ENCODE data around the gene TRIM26. TPM values are rescaled to one million over a fixed set of nuclear protein-coding genes. Genes with fewer than 3 reads are reported as not detected.

Gene TRIM26
- total and polyA plus RNA-seq, 2 of the 8 experiments (the other 6 are each of a cell fraction or from before 2014, with no cell fraction given), result 21.5 to 32.3 TPM

DNA sequence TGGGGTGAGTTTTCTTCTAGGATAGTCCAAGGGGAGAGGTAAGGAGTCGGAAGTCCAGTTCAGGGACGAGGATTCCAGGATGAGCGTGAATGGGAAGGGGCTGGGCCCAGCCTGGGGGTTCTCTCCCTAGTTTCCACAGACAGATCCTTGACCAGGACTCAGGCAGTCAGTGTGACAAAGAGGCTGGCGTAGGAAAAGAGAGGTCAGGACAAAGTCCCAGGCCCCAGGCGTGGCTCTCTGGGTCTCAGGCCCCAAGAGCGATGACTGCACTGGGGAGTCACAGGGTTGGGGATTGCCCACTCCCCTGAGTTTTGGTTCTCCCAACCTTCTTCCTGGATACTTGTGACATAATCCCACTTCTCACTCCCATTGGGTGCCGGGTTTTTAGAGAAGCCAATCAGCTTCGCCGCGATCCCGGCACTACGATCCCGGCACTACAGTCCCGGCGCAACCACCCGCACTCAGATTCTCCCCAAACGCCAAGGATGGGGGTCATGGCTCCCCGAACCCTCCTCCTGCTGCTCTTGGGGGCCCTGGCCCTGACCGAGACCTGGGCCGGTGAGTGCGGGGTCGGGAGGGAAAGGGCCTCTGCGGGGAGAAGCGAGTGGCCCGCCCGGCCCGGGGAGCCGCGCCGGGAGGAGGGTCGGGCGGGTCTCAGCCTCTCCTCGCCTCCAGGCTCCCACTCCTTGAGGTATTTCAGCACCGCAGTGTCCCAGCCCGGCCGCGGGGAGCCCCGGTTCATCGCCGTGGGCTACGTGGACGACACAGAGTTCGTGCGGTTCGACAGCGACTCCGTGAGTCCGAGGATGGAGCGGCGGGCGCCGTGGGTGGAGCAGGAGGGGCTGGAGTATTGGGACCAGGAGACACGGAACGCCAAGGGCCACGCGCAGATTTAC lies 46.2 kb upstream of the TRIM26 start (continued):
- TF ChIP-seq TAF7 (optimal IDR thresholded peaks at IDR 0.05; ENCODE audit: borderline replicate concordance, low read depth, low read length) (peak; percentile 34), NRF1 (IDR thresholded peaks at IDR 0.05; ENCODE audit: low read depth, low read length) (no peak), BRCA1 (IDR thresholded peaks at IDR 0.05; ENCODE audit: low read depth, low read length) (no peak), KDM4A (IDR thresholded peaks at IDR 0.05; ENCODE audit: low read depth, low read length, severe bottlenecking) (peak; percentile 96), BACH1 (IDR thresholded peaks at IDR 0.05; ENCODE audit: low read length) (peak; percentile 15; the same call in 1 of the 2 replicates), ASH2L (IDR thresholded peaks at IDR 0.05; ENCODE audit: low read length) (peak; percentile 64), RXRA (IDR thresholded peaks at IDR 0.05; ENCODE audit: insufficient read depth, low read depth, low read length) (no peak), POLR2A (IDR thresholded peaks at IDR 0.05; ENCODE audit: control extremely low read depth in 1 of 2, low read depth in 2 of 2, low read length in 2 of 2) (peak in 1 of 2 experiments; percentile 51; a peak in 1 of 3 replicates), HDAC6 (IDR thresholded peaks at IDR 0.05; ENCODE audit: low read depth, low read length) (no peak), PHF8 (conservative IDR thresholded peaks at IDR 0.05; ENCODE audit: low read depth, low read length) (peak; percentile 54), RNF2 (IDR thresholded peaks at IDR 0.05; ENCODE audit: borderline replicate concordance, low read depth, low read length, missing control alignments, poor library complexity, severe bottlenecking) (no peak), KDM1A (IDR thresholded peaks at IDR 0.05; ENCODE audit: borderline replicate concordance, low read length) (no peak), TBP (IDR thresholded peaks at IDR 0.05; ENCODE audit: low read depth, low read length) (peak; percentile 54; the same call in 1 of the 2 replicates), POU5F1 (IDR thresholded peaks at IDR 0.05; ENCODE audit: low read depth, low read length) (no peak), CHD2 (IDR thresholded peaks at IDR 0.05; ENCODE audit: low read length) (0 out of 2 replicates have a peak, but pooled peaks have one; percentile 53), TAF1 (IDR thresholded peaks at IDR 0.05; ENCODE audit: low read depth, low read length) (peak; percentile 72), RFX5 (IDR thresholded peaks at IDR 0.05; ENCODE audit: borderline replicate concordance, low read depth, low read length) (peak; percentile 98)
- TF ChIP-seq, protein P1, sequence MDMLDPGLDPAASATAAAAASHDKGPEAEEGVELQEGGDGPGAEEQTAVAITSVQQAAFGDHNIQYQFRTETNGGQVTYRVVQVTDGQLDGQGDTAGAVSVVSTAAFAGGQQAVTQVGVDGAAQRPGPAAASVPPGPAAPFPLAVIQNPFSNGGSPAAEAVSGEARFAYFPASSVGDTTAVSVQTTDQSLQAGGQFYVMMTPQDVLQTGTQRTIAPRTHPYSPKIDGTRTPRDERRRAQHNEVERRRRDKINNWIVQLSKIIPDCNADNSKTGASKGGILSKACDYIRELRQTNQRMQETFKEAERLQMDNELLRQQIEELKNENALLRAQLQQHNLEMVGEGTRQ (IDR thresholded peaks at IDR 0.05; ENCODE audit: low read length), result no peak
- TF ChIP-seq, protein P2, sequence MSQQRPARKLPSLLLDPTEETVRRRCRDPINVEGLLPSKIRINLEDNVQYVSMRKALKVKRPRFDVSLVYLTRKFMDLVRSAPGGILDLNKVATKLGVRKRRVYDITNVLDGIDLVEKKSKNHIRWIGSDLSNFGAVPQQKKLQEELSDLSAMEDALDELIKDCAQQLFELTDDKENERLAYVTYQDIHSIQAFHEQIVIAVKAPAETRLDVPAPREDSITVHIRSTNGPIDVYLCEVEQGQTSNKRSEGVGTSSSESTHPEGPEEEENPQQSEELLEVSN (IDR thresholded peaks at IDR 0.05), result peak; percentile 81; the same call in 1 of the 2 replicates
